Measurements from ENCODE around the gene FHDC1. TPM values are rescaled to one million over a fixed set of nuclear protein-coding genes. Genes with fewer than 3 reads are reported as not detected.

FHDC1 gene
- total RNA-seq, 1 donor from 2014 or later, result 22.3 TPM

DNA sequence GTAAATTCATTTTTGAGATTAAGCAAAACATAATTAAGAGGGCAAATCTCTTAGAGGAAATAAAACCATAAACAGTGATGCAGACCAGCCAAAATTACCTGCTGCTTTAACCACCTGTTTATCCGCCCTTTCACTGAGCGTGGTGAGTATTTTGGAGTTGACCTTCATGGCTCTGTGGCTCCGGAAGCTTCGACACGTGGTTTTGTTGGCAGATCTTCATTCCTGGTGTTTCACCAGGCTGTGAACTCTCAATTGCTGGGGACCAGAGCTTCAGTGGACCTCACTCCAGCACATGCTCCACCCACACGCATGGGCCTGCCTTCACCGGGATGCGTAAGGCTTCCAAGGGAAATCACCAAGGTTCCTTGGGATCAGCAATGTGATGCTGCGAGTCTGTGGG is 83.8 kb downstream of the FHDC1 start:
- no peaks in the 10 kb centered on the region for H3K36me3 Mint-ChIP-seq (ENCODE audit: unreplicated experiment)
- no peak overlapping the region for H3K4me3 Mint-ChIP-seq (ENCODE audit: unreplicated experiment)
- no peaks in the 10 kb centered on the region for H3K9me3 Mint-ChIP-seq (ENCODE audit: unreplicated experiment)
- no peak overlapping the region for H3K27ac Mint-ChIP-seq (ENCODE audit: unreplicated experiment)
- TF ChIP-seq, protein P1, sequence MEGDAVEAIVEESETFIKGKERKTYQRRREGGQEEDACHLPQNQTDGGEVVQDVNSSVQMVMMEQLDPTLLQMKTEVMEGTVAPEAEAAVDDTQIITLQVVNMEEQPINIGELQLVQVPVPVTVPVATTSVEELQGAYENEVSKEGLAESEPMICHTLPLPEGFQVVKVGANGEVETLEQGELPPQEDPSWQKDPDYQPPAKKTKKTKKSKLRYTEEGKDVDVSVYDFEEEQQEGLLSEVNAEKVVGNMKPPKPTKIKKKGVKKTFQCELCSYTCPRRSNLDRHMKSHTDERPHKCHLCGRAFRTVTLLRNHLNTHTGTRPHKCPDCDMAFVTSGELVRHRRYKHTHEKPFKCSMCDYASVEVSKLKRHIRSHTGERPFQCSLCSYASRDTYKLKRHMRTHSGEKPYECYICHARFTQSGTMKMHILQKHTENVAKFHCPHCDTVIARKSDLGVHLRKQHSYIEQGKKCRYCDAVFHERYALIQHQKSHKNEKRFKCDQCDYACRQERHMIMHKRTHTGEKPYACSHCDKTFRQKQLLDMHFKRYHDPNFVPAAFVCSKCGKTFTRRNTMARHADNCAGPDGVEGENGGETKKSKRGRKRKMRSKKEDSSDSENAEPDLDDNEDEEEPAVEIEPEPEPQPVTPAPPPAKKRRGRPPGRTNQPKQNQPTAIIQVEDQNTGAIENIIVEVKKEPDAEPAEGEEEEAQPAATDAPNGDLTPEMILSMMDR (IDR thresholded peaks at IDR 0.05), result no peak
- no peaks in the 10 kb centered on the region for H3K27me3 Mint-ChIP-seq (ENCODE audit: unreplicated experiment)
- peaks cover 8% of the 10 kb centered on the region for H3K4me1 Mint-ChIP-seq (ENCODE audit: unreplicated experiment)
- DNase-seq (ENCODE audit: extremely low spot score, unreplicated experiment), result no peak

DNA sequence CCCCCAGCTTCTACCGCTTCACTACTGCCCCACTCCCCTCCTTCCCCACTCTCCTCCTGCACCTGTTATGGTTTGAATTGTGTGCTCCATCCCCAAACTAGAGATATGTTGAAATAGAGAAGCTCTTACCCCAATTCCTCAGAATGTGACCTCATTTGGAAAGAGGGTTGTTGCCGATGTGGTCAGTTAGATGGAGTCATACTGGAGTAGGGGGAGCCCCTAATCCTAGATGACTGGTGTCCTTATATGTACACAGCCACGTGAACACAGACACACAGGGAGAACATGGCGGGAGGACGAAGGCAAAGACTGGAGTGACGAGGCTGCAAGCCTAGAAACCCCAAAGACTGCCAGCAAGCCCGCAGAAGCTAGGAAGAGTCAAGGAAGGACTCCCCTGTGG is 84.3 kb downstream of the FHDC1 start:
- Mint-ChIP-seq H3K36me3 (ENCODE audit: unreplicated experiment) (no peaks in the 10 kb centered on the region), H3K4me1 (ENCODE audit: unreplicated experiment) (peaks cover 9% of the 10 kb centered on the region), H3K27me3 (ENCODE audit: unreplicated experiment) (no peaks in the 10 kb centered on the region), H3K9me3 (ENCODE audit: unreplicated experiment) (no peaks in the 10 kb centered on the region), H3K27ac (ENCODE audit: unreplicated experiment) (no peak overlapping the region), H3K4me3 (ENCODE audit: unreplicated experiment) (no peak overlapping the region)
- TF ChIP-seq, protein P1 (IDR thresholded peaks at IDR 0.05), result no peak
- DNase-seq (ENCODE audit: extremely low spot score, unreplicated experiment), result no peak

DNA sequence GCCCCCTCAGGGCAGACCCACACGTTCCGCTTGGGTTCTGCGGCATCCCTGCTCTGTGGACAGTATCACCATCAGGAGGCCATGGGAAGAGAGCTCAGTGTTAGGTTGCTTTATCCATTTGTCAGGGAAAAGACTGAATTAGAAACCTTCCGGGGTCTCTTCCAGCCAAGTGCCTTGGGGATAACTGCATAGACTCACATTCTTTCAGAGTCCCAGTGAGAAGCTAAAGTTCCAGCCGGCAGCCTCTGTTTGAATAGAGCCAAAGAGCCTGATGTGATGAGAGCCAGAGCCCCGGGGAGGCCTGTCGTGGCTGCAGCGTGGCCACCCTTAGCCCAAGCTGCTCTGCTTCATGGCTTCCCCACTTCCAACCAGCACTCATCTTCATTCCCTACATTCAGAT is 85.2 kb downstream of the FHDC1 start:
- TF ChIP-seq, protein P1 (IDR thresholded peaks at IDR 0.05), result no peak
- H3K36me3 Mint-ChIP-seq (ENCODE audit: unreplicated experiment), result no peaks in the 10 kb centered on the region
- H3K9me3 Mint-ChIP-seq (ENCODE audit: unreplicated experiment), result no peaks in the 10 kb centered on the region
- H3K4me3 Mint-ChIP-seq (ENCODE audit: unreplicated experiment), result no peak overlapping the region
- peaks cover 13% of the 10 kb centered on the region for H3K4me1 Mint-ChIP-seq (ENCODE audit: unreplicated experiment)
- no peaks in the 10 kb centered on the region for H3K27me3 Mint-ChIP-seq (ENCODE audit: unreplicated experiment)
- no peak overlapping the region for H3K27ac Mint-ChIP-seq (ENCODE audit: unreplicated experiment)
- DNase-seq (ENCODE audit: extremely low spot score, unreplicated experiment), result no peak

DNA sequence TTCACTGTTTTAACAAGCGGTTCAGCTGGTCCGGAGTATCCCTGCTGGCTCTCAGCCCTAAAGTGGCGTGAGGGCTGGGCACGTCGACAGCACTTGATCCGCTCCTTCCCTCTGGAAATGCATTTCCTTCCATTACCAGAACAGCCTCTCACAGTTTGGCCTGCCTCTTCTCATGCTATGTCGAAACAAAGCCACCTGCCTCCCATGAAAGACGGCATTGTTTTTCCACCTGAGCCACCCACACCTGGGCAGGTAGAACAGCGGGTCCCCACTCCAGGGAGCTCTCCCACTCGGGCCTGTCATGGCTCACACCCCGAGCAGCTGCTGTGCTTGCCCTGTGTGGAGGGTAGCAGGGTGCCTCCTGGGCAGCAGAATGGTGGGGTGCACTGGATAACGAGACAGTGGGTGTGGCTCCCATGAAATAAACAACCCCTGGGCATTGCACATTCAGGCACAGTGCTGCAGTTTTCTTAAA is 86.2 kb downstream of the FHDC1 start:
- no peaks in the 10 kb centered on the region for H3K9me3 Mint-ChIP-seq (ENCODE audit: unreplicated experiment)
- TF ChIP-seq, protein P1 (IDR thresholded peaks at IDR 0.05), result no peak
- no peaks in the 10 kb centered on the region for H3K27me3 Mint-ChIP-seq (ENCODE audit: unreplicated experiment)
- peaks cover 13% of the 10 kb centered on the region for H3K4me1 Mint-ChIP-seq (ENCODE audit: unreplicated experiment)
- no peak for DNase-seq (ENCODE audit: extremely low spot score, unreplicated experiment)
- no peak overlapping the region for H3K4me3 Mint-ChIP-seq (ENCODE audit: unreplicated experiment)
- H3K36me3 Mint-ChIP-seq (ENCODE audit: unreplicated experiment), result no peaks in the 10 kb centered on the region
- no peak overlapping the region for H3K27ac Mint-ChIP-seq (ENCODE audit: unreplicated experiment)

DNA sequence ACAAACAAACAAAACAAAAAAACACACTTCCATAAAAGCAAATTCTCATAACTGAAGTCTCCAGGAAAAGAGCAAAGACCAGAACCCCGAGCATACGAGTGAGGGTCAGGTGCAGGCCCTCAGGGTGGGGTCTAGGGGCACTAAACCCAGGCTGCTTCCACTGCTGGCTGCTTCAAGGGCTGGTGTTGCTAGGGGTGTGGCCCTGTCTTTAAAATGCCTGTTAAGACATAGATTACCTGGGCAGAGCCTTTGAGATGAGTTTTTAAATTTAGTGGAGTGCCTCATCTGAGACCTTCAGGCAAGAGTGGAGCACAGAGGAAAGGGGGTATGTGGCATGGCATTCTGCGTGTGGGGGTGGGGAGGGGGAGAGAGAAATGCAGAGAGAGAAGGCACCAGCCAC is 87.0 kb downstream of the FHDC1 start:
- Mint-ChIP-seq H3K36me3 (ENCODE audit: unreplicated experiment) (no peaks in the 10 kb centered on the region), H3K27ac (ENCODE audit: unreplicated experiment) (no peak overlapping the region), H3K9me3 (ENCODE audit: unreplicated experiment) (no peaks in the 10 kb centered on the region), H3K4me3 (ENCODE audit: unreplicated experiment) (no peak overlapping the region), H3K4me1 (ENCODE audit: unreplicated experiment) (peaks cover 13% of the 10 kb centered on the region), H3K27me3 (ENCODE audit: unreplicated experiment) (no peaks in the 10 kb centered on the region)
- TF ChIP-seq, protein P1 (IDR thresholded peaks at IDR 0.05), result no peak
- no peak for DNase-seq (ENCODE audit: extremely low spot score, unreplicated experiment)

Data from osteocyte (in vitro differentiated cells).